K562 (cell line): ENCODE data around the gene RABGAP1. TPM values are rescaled to one million over a fixed set of nuclear protein-coding genes. Genes with fewer than 3 reads are reported as not detected.

Experiments
- ATAC-seq: fragments of 200-7000 bp; cut with Tn5 transposase; 3 replicates; pipeline ENCODE4 v1.9.1; 2020; ENCODE audit warnings: moderate library complexity
- BruUV-seq: library from RNA; stranded (reverse); fragments of 400-500 nt; replicated peaks from 2 replicates; lab custom pipeline; 2021; lab: Mats Ljungman, UMichigan
- CTCF ChIA-PET: fragments of 300-600 bp; formaldehyde crosslinking; extraction: SDS; loops from one replicate; lab custom pipeline; 2021; ENCODE audit warnings: low intra/inter-chr PET ratio; lab: Yijun Ruan, JAX
- POLR2A ChIA-PET: fragments of 300-600, 350-650 bp; sonication (Branson Sonifier 250); formaldehyde crosslinking; extraction: SDS; loops from one replicate; lab custom pipeline; 2021; ENCODE audit warnings: antibody characterized with exemption, inconsistent platforms; lab: Yijun Ruan, JAX
- DNase-seq, 4 experiments: peaks; one replicate each; pipeline versions ENCODE4 v3.0.0 to v3.0.0-alpha.2; 2011 to 2018; ENCODE audit warnings: low spot score in 3 of 4, mixed read lengths in 3 of 4; ENCODE audit errors: extremely low read depth in 1 of 4
- FAIRE-seq: peaks from 2 replicates; lab custom pipeline; 2011; peaks lifted over from hg19 to GRCh38; lab: Jason Lieb, UNC
- H2AFZ ChIP-seq: 2 replicates; pipeline ENCODE4 v1.6.0; 2011; ENCODE audit warnings: low read depth, low read length, control low read depth, inconsistent platforms
- H3K27ac ChIP-seq: fragments of 200-600 bp; 3 replicates; pipeline ENCODE4 v1.8.0; 2011; ENCODE audit warnings: low read depth, mild to moderate bottlenecking, control low read depth, inconsistent platforms, low read length, moderate library complexity, mixed read lengths; ENCODE audit errors: extremely low read depth
- H3K27me3 ChIP-seq, 2 experiments: fragments of 300-600 bp in 1 of 2; 2 replicates in 1 of 2; 3 replicates in 1 of 2; pipeline versions ENCODE4 v1.6.0 to v1.8.0; 2011; ENCODE audit warnings: inconsistent platforms in 2 of 2, low read length in 2 of 2, mild to moderate bottlenecking in 1 of 2, mixed read lengths in 1 of 2, moderate library complexity in 1 of 2; ENCODE audit not compliant: control insufficient read depth in 2 of 2, insufficient read depth in 2 of 2
- H3K36me3 ChIP-seq: fragments of 300-600 bp; 3 replicates; pipeline ENCODE4 v1.8.0; 2011; ENCODE audit warnings: mild to moderate bottlenecking, low read length, inconsistent platforms; ENCODE audit not compliant: control insufficient read depth, insufficient read depth
- H3K4me1 ChIP-seq, 2 experiments: fragments of 200-600 bp in 1 of 2; replicated peaks in 1 of 2; 2 replicates in 1 of 2; 3 replicates in 1 of 2; pipeline versions ENCODE4 v1.5.1 to v1.8.0; 2011; ENCODE audit warnings: inconsistent platforms in 2 of 2, low read length in 2 of 2, mild to moderate bottlenecking in 1 of 2, mixed read lengths in 1 of 2, moderate library complexity in 1 of 2; ENCODE audit not compliant: control insufficient read depth in 2 of 2, insufficient read depth in 2 of 2
- H3K4me2 ChIP-seq: 2 replicates; pipeline ENCODE4 v1.6.1; 2011; ENCODE audit warnings: low read length, control low read depth, inconsistent platforms, mixed read lengths; ENCODE audit not compliant: insufficient read depth
- H3K4me3 ChIP-seq: fragments of 200-600 bp; sonication (generic), shearing (Covaris generic); 2 replicates; pipeline ENCODE4 v1.5.1; 2016; ENCODE audit warnings: control low read depth, inconsistent platforms
- H3K79me2 ChIP-seq: fragments of 200-600 bp; 3 replicates; pipeline ENCODE4 v1.8.0; 2011; ENCODE audit warnings: low read length, inconsistent platforms; ENCODE audit not compliant: control insufficient read depth, insufficient read depth
- H3K9ac ChIP-seq, 2 experiments: 2 replicates each; pipeline versions ENCODE4 v1.6.0 to v1.6.1; 2011; ENCODE audit warnings: low read depth in 2 of 2, low read length in 2 of 2, control low read depth in 1 of 2, inconsistent platforms in 1 of 2, mild to moderate bottlenecking in 1 of 2, mixed read lengths in 1 of 2; ENCODE audit not compliant: insufficient read depth in 1 of 2
- H3K9me1 ChIP-seq: one replicate; pipeline ENCODE4 v1.6.0; 2011; ENCODE audit warnings: inconsistent platforms, mild to moderate bottlenecking, low read length, moderate library complexity; ENCODE audit not compliant: control insufficient read depth, insufficient read depth
- H3K9me3 ChIP-seq: replicated peaks from 2 replicates; pipeline ENCODE4 v1.5.1; 2011; ENCODE audit warnings: low read depth, low read length, inconsistent platforms; ENCODE audit not compliant: control insufficient read depth, insufficient read depth
- H4K20me1 ChIP-seq: replicated peaks from 2 replicates; pipeline ENCODE4 v1.6.1; 2011; ENCODE audit warnings: low read length, inconsistent platforms, mixed read lengths; ENCODE audit not compliant: control insufficient read depth, insufficient read depth
- HES1 ChIP-seq: fragments of 450-650 bp; IDR thresholded peaks from 2 replicates; pipeline ENCODE4 v1.6.1; 2016; ENCODE audit warnings: low read depth, mild to moderate bottlenecking, moderate library complexity
- IFI16 ChIP-seq: fragments of 250-450 bp; sonication (Bioruptor Pico); IDR thresholded peaks from 2 replicates; pipeline ENCODE4 v2.1.2; 2022; ENCODE audit warnings: mild to moderate bottlenecking, inconsistent platforms
- ZNF311 ChIP-seq: fragments of 250-450 bp; sonication (Bioruptor Pico); IDR thresholded peaks from 2 replicates; pipeline ENCODE4 v1.4.0; 2020; ENCODE audit warnings: mild to moderate bottlenecking, moderate library complexity
- WGBS: fragments of 100-300 bp; shearing (Covaris generic); methylation state at CpG from one replicate; pipeline ENCODE4 v1.1.6; 2016; ENCODE audit warnings: low coverage, mixed read lengths; ENCODE audit not compliant: insufficient coverage; ENCODE audit errors: missing lambda C conversion rate; 5-methylcytosine and 5-hydroxymethylcytosine counted together
- in situ Hi-C: fragments of 300-500 bp; cut with MboI; formaldehyde crosslinking; loops from 4 replicates; pipeline ENCODE4 v1.15.0; 2018; ENCODE audit warnings: inconsistent platforms, mixed read lengths
- intact Hi-C: fragments of 100-400 bp; cut with micrococcal nuclease; formaldehyde crosslinking; loops from 2 replicates; pipeline ENCODE4 v1.14.2; 2022
- polyA plus RNA-seq, 8 experiments: library from polyadenylated mRNA; depleted of rRNA in 4 of 8; stranded (reverse) in 5 of 8; unstranded in 3 of 8; fragments of >200 nt; fragmentation: Nextera tagmentation in 2 of 8; fragmentation: Illumina TruSeq in 1 of 8; extraction: Ambion mirVana in 2 of 8; extraction: Trizol in 1 of 8; gene quantifications; 2 replicates each; pipeline versions ENCODE4 v1.2.1 to v1.2.3, GENCODE V29; 2011 to 2014; ENCODE audit warnings: inconsistent platforms in 1 of 8, missing spikeins in 1 of 8
- total RNA-seq, 7 experiments: library from RNA; depleted of rRNA in 6 of 7; stranded (reverse); fragments of >200 nt in 6 of 7; fragmentation: Illumina TruSeq in 2 of 7; extraction: Trizol in 2 of 7; gene quantifications; 2 replicates each; pipeline versions ENCODE4 v1.2.1 to v1.2.3, GENCODE V29; 2011 to 2021; ENCODE audit warnings: low replicate concordance in 1 of 7
- TF ChIP-seq, protein P1 (sequence below), 2 experiments: fragments of 450-650 bp in 1 of 2; sonication (generic) in 1 of 2; formaldehyde crosslinking in 1 of 2; IDR thresholded peaks in 1 of 2; conservative IDR thresholded peaks in 1 of 2; 2 replicates each; pipeline versions ENCODE4 v1.6.1 to v1.8.1; 2016 to 2023; ENCODE audit warnings: mild to moderate bottlenecking in 2 of 2, moderate library complexity in 2 of 2, inconsistent platforms in 1 of 2, missing genetic modification reagents in 1 of 2

Gene RABGAP1
- total and polyA plus RNA-seq, 9 of the 15 experiments (the other 6 are each of a cell fraction or from before 2014, with no cell fraction given), result 1.5 to 22.7 (median 13.1) TPM

DNA sequence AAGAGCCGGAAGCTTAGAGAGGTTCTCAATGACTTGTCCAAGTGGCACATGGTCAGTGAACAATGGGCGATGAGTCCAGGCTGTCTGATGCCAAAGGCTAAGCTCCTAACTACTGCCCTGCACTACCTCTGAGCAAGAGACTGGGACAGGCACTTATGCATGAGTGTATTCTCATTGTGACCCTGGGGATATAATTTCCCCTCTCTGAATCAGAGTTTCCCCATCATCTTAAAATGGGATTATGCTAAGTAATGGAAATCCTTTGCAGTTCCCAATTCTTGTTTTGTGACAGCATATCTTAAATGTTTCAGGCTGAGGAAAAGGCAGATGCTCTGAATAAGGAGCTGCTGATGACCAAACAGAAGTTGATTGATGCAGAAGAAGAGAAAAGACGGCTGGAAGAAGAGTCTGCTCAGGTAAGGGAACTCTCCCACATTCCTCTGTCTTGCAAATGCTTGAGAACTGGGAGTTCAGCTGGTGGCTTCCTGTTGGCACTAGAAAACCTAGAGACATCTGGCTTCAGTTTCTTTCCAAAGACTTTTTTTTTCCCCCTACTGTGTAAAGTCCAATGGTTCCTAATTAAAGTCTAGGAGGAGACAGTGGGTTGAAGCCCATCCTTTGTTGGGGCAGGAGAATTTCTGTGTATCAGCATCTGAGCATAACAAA is 156.7 kb downstream of the RABGAP1 start:
- Histone ChIP-seq H3K9ac (no peak overlapping the region), H3K27ac (no peak overlapping the region), H4K20me1 (no peaks in the 10 kb centered on the region), H3K4me2 (no peak overlapping the region), H3K4me3 (no peak overlapping the region), H2AFZ (no peak overlapping the region), H3K36me3 (peaks cover 65% of the 10 kb centered on the region; the same call in 2 of the 3 replicates), H3K4me1 (no peaks in the 10 kb centered on the region), H3K9me1 (no peaks in the 10 kb centered on the region), H3K79me2 (no peaks in the 10 kb centered on the region), H3K27me3 (no peaks in the 10 kb centered on the region), H3K9me3 (no peaks in the 10 kb centered on the region)
- ChIA-PET POLR2A (interaction anchor here (1.0 kb wide), 1 partner anchor 10 kb away, joined by 4 read pairs; no protein-coding TSS in a partner anchor), CTCF (no interaction called here)
- no peak for TF ChIP-seq ZNF311 (CRISPR knock-in tag)
- TF ChIP-seq IFI16 (CRISPR knock-in tag), result no peak
- TF ChIP-seq HES1, result no peak
- TF ChIP-seq, protein P1, sequence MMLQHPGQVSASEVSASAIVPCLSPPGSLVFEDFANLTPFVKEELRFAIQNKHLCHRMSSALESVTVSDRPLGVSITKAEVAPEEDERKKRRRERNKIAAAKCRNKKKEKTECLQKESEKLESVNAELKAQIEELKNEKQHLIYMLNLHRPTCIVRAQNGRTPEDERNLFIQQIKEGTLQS (IDR thresholded peaks at IDR 0.05), result no peak
- TF ChIP-seq, protein P1 (CRISPR knock-in tag; conservative IDR thresholded peaks at IDR 0.05), result no peak
- 90% methylated on average over 3 of the region's 3 CpGs for WGBS
- no TSS peak for BruUV-seq
- intact Hi-C loops, result no loop called here
- in situ Hi-C loops, result no loop called here
- DNase-seq, result no peak
- FAIRE-seq, result no peak
- no peak for ATAC-seq
